HepG2 (cell line): ENCODE measurements around the gene KLF13. TPM values are rescaled to one million over a fixed set of nuclear protein-coding genes. Genes with fewer than 3 reads are reported as not detected.

ENCODE experiments used
- ATAC-seq: fragments of 200-7000 bp; cut with Tn5 transposase; 3 replicates; pipeline ENCODE4 v1.9.1; 2020; ENCODE audit warnings: mild to moderate bottlenecking, moderate library complexity
- BruUV-seq: library from RNA; stranded (reverse); fragments of 400-500 nt; replicated peaks from 2 replicates; lab custom pipeline; 2021; lab: Mats Ljungman, UMichigan
- CTCF ChIA-PET: fragments of 300-600 bp; formaldehyde crosslinking; extraction: SDS; loops from one replicate; lab custom pipeline; 2021; ENCODE audit warnings: low total read pairs, inconsistent platforms, low intra/inter-chr PET ratio; lab: Yijun Ruan, JAX
- POLR2A ChIA-PET: fragments of 350-600 bp; sonication (Branson Sonifier 250); formaldehyde crosslinking; loops from one replicate; lab custom pipeline; 2020; ENCODE audit warnings: antibody characterized with exemption, inconsistent platforms; lab: Yijun Ruan, JAX
- DNase-seq: peaks from one replicate; pipeline ENCODE4 v3.0.0-alpha.2; 2015; ENCODE audit warnings: low spot score
- FAIRE-seq: peaks from 3 replicates; lab custom pipeline; 2011; peaks lifted over from hg19 to GRCh38; lab: Jason Lieb, UNC
- H2AFZ ChIP-seq: one replicate; pipeline ENCODE4 v1.6.1; 2011; ENCODE audit warnings: low read length, inconsistent platforms
- H3K27ac ChIP-seq: fragments of 300-600 bp; 3 replicates; pipeline ENCODE4 v1.8.0; 2011; ENCODE audit warnings: mixed run types, mild to moderate bottlenecking, mixed read lengths, low read length, inconsistent platforms; ENCODE audit not compliant: insufficient read depth; ENCODE audit errors: extremely low read length
- H3K27me3 ChIP-seq, 2 experiments: fragments of 200-600 bp in 1 of 2; 2 replicates in 1 of 2; 3 replicates in 1 of 2; pipeline versions ENCODE4 v1.6.0 to v1.8.0; 2011; ENCODE audit warnings: low read length in 2 of 2, mild to moderate bottlenecking in 2 of 2, moderate library complexity in 2 of 2, inconsistent platforms in 1 of 2; ENCODE audit not compliant: insufficient read depth in 2 of 2, control insufficient read depth in 1 of 2
- H3K36me3 ChIP-seq, 2 experiments: fragments of 200-600 bp in 1 of 2; replicated peaks in 1 of 2; 2 replicates in 1 of 2; 3 replicates in 1 of 2; pipeline versions ENCODE4 v1.5.1 to v1.8.0; 2011; ENCODE audit warnings: low read length in 2 of 2, inconsistent platforms in 1 of 2; ENCODE audit not compliant: insufficient read depth in 2 of 2, control insufficient read depth in 1 of 2
- H3K4me1 ChIP-seq: 2 replicates; pipeline ENCODE4 v1.5.1; 2012; ENCODE audit warnings: low read length, inconsistent platforms; ENCODE audit not compliant: insufficient read depth
- H3K4me2 ChIP-seq: 2 replicates; pipeline ENCODE4 v1.6.0; 2011; ENCODE audit warnings: low read depth, low read length, inconsistent platforms
- H3K4me3 ChIP-seq, 3 experiments: fragments of 200-600 bp in 1 of 3; sonication (generic), shearing (Covaris generic) in 1 of 3; replicated peaks in 1 of 3; 2 replicates each; pipeline ENCODE4 v1.5.1; 2011 to 2016; ENCODE audit warnings: low read length in 3 of 3, inconsistent platforms in 2 of 3, low read depth in 2 of 3, mild to moderate bottlenecking in 2 of 3, control low read depth in 1 of 3, mixed read lengths in 1 of 3; ENCODE audit not compliant: insufficient read depth in 1 of 3
- H3K79me2 ChIP-seq: one replicate; pipeline ENCODE4 v1.6.1; 2011; ENCODE audit warnings: low read length, inconsistent platforms; ENCODE audit not compliant: insufficient read depth
- H3K9ac ChIP-seq: 2 replicates; pipeline ENCODE4 v1.6.0; 2011; ENCODE audit warnings: mild to moderate bottlenecking, low read depth, low read length, inconsistent platforms; ENCODE audit not compliant: insufficient read depth
- H3K9me3 ChIP-seq: 2 replicates; pipeline ENCODE4 v1.5.1; 2012; ENCODE audit warnings: mild to moderate bottlenecking, low read length
- H4K20me1 ChIP-seq: 2 replicates; pipeline ENCODE4 v1.6.0; 2011; ENCODE audit warnings: inconsistent platforms, mild to moderate bottlenecking, low read length, moderate library complexity; ENCODE audit not compliant: insufficient read depth
- ATF7 ChIP-seq, 2 experiments: fragments of 450-650 bp in 1 of 2; sonication (generic) in 1 of 2; formaldehyde crosslinking in 1 of 2; IDR thresholded peaks; 2 replicates each; pipeline versions ENCODE4 v1.4.0 to v1.6.1; 2016 to 2020; ENCODE audit warnings: antibody characterized with exemption in 1 of 2, mild to moderate bottlenecking in 1 of 2, missing genetic modification reagents in 1 of 2
- PATZ1 ChIP-seq: sonication (generic); formaldehyde crosslinking; IDR thresholded peaks from 2 replicates; pipeline ENCODE4 v1.4.0; 2020; ENCODE audit warnings: missing genetic modification reagents
- PAWR ChIP-seq: sonication (generic); formaldehyde crosslinking; IDR thresholded peaks from 2 replicates; pipeline ENCODE4 v1.4.0; 2020; ENCODE audit warnings: missing genetic modification reagents, mild to moderate bottlenecking, borderline replicate concordance
- SALL1 ChIP-seq: sonication (generic); formaldehyde crosslinking; IDR thresholded peaks from 2 replicates; pipeline ENCODE4 v1.8.0; 2022; ENCODE audit warnings: mild to moderate bottlenecking, missing genetic modification reagents
- ZFX ChIP-seq: sonication (generic); formaldehyde crosslinking; IDR thresholded peaks from 2 replicates; pipeline ENCODE4 v1.4.0; 2020; ENCODE audit warnings: mild to moderate bottlenecking, low read depth, missing genetic modification reagents, moderate library complexity
- ZNF33B ChIP-seq: sonication (generic); formaldehyde crosslinking; IDR thresholded peaks from 2 replicates; pipeline ENCODE4 v1.5.1; 2020; ENCODE audit warnings: mild to moderate bottlenecking, missing genetic modification reagents
- ZNF460 ChIP-seq: sonication (generic); formaldehyde crosslinking; IDR thresholded peaks from 2 replicates; pipeline ENCODE4 v1.5.1; 2020; ENCODE audit warnings: missing genetic modification reagents, mild to moderate bottlenecking, borderline replicate concordance
- ZNF589 ChIP-seq: sonication (generic); formaldehyde crosslinking; conservative IDR thresholded peaks from 2 replicates; pipeline ENCODE4 v1.8.0; 2022; ENCODE audit warnings: mild to moderate bottlenecking, moderate library complexity, missing genetic modification reagents
- ZNF674 ChIP-seq: sonication (generic); formaldehyde crosslinking; IDR thresholded peaks from 2 replicates; pipeline ENCODE4 v1.5.0; 2020; ENCODE audit warnings: low read depth, mild to moderate bottlenecking, missing genetic modification reagents
- ZNF749 ChIP-seq: sonication (generic); formaldehyde crosslinking; IDR thresholded peaks from 2 replicates; pipeline ENCODE4 v1.8.0; 2022; ENCODE audit warnings: mild to moderate bottlenecking, missing genetic modification reagents, moderate library complexity, borderline replicate concordance
- WGBS: methylation state at CpG from one replicate; pipeline ENCODE4 v1.1.6; 2017; ENCODE audit warnings: low lambda C conversion rate; 5-methylcytosine and 5-hydroxymethylcytosine counted together
- in situ Hi-C: cut with HindIII; loops from 2 replicates; pipeline ENCODE4 v1.10.0; 2017; ENCODE audit warnings: low pct_unique_long_range_greater_than_20kb; ENCODE audit not compliant: extremely low pct_ligation_motif_present
- intact Hi-C: fragments of 100-400 bp; cut with micrococcal nuclease; formaldehyde crosslinking; loops from one replicate; pipeline ENCODE4 v1.10.0; 2022; ENCODE audit not compliant: unreplicated experiment
- polyA plus RNA-seq, 8 experiments: library from polyadenylated mRNA; depleted of rRNA in 3 of 8; stranded (reverse) in 7 of 8; unstranded in 1 of 8; fragments of >200 nt; fragmentation: Illumina TruSeq in 4 of 8; extraction: Trizol in 4 of 8; gene quantifications; 2 replicates each; pipeline versions ENCODE4 v1.2.1 to v1.2.3, GENCODE V29; 2011 to 2016; ENCODE audit warnings: low read depth in 4 of 8, missing spikeins in 1 of 8, mixed read lengths in 1 of 8; ENCODE audit not compliant: insufficient read depth in 1 of 8
- total RNA-seq, 5 experiments: library from RNA; depleted of rRNA; stranded (reverse); fragments of >200 nt; fragmentation: Illumina TruSeq; extraction: Trizol; gene quantifications; 2 replicates each; pipeline ENCODE4 v1.2.3, GENCODE V29; 2016; ENCODE audit warnings: low read depth in 1 of 5

KLF13 gene
- total and polyA plus RNA-seq, 2 of the 13 experiments (the other 11 are each of a cell fraction or from before 2014, with no cell fraction given) = 16.8 to 25.1 TPM

GRCh38 chr15:31392761-31393401 is 66.2 kb downstream of the KLF13 start:
- H4K20me1 ChIP-seq = no peaks in the 10 kb centered on the region
- ChIA-PET CTCF (no interaction called here), POLR2A (no interaction called here)
- WGBS = 29% methylated on average over 9 of the region's 43 CpGs
- peak overlapping the region; percentile 21 to 77 (median 45); a peak in 5 of 6 replicates for H3K4me3 ChIP-seq
- peaks cover 2 to 18% of the 10 kb centered on the region in 2 experiments; a peak in 2 of 5 replicates for H3K27me3 ChIP-seq
- FAIRE-seq (no peak), ATAC-seq (peak; percentile 59), DNase-seq (no peak)
- H2AFZ ChIP-seq = no peak overlapping the region
- no peaks in the 10 kb centered on the region for H3K9me3 ChIP-seq
- intact Hi-C loops (loop anchor here (5.0 kb wide), 1 partner anchor 176 kb away; no protein-coding TSS in a partner anchor), in situ Hi-C loops (no loop called here)
- TF ChIP-seq SALL1 = 0 out of 2 replicates have a peak, but pooled peaks have one; percentile 2
- no peak for TF ChIP-seq ATF7 (IDR thresholded peaks at IDR 0.05)
- TF ChIP-seq ATF7 (CRISPR knock-in tag; IDR thresholded peaks at IDR 0.05) = no peak
- BruUV-seq = no TSS peak
- H3K27ac ChIP-seq = no peak overlapping the region
- H3K36me3 ChIP-seq = no peaks in the 10 kb centered on the region
- H3K4me1 ChIP-seq = peaks cover 39% of the 10 kb centered on the region
- H3K9ac ChIP-seq = no peak overlapping the region
- peak overlapping the region; percentile 89 for H3K4me2 ChIP-seq
- H3K79me2 ChIP-seq = no peaks in the 10 kb centered on the region

- 0 out of 2 replicates have a peak, but pooled peaks have one; percentile 23 for TF ChIP-seq PATZ1
- TF ChIP-seq ZFX = 0 out of 2 replicates have a peak, but pooled peaks have one; percentile 17
- TF ChIP-seq ZNF674 (CRISPR knock-in tag) = no peak
- TF ChIP-seq ZNF33B (CRISPR knock-in tag) = no peak
- no peak for TF ChIP-seq ZNF749 (CRISPR knock-in tag)
- no peak for TF ChIP-seq ZNF460 (CRISPR knock-in tag)
- TF ChIP-seq ZNF589 (CRISPR knock-in tag) = no peak
- TF ChIP-seq PAWR (CRISPR knock-in tag) = no peak
- WGBS = 55% methylated on average over 19 of the region's 21 CpGs
- no peak overlapping the region for H3K27ac ChIP-seq
- in situ Hi-C loops = no loop called here
- ATAC-seq (peak; percentile 50), DNase-seq (no peak), FAIRE-seq (no peak)
- no peaks in the 10 kb centered on the region for H4K20me1 ChIP-seq
- no peaks in the 10 kb centered on the region for H3K79me2 ChIP-seq
- ChIA-PET POLR2A (no interaction called here), CTCF (no interaction called here)
- no peaks in the 10 kb centered on the region for H3K36me3 ChIP-seq
- H3K9me3 ChIP-seq = no peaks in the 10 kb centered on the region
- peak overlapping the region; percentile 29; the same call in 1 of the 2 replicates for H3K4me2 ChIP-seq
- no TSS peak for BruUV-seq
- peaks cover 2 to 18% of the 10 kb centered on the region in 2 experiments; a peak in 2 of 5 replicates for H3K27me3 ChIP-seq
- no peak overlapping the region for H2AFZ ChIP-seq
- peaks cover 46% of the 10 kb centered on the region for H3K4me1 ChIP-seq
- intact Hi-C loops = loop anchor here (5.0 kb wide), 1 partner anchor 176 kb away; no protein-coding TSS in a partner anchor
- H3K4me3 ChIP-seq = no peak overlapping the region
- H3K9ac ChIP-seq = no peak overlapping the region
Observed at GRCh38 chr15:31393444-31394091, 66.9 kb downstream of the KLF13 start.
